IPS-18a (cell line): ENCODE data around the gene FAM120B.

Experiments
- H3K27ac ChIP-seq: one replicate; pipeline ENCODE4 v1.5.1; 2013; ENCODE audit warnings: low read length
- H3K27me3 ChIP-seq: one replicate; pipeline ENCODE4 v1.6.1; 2013; ENCODE audit warnings: mild to moderate bottlenecking, low read length; ENCODE audit not compliant: control insufficient read depth, insufficient read depth
- H3K36me3 ChIP-seq: one replicate; pipeline ENCODE4 v1.6.1; 2013; ENCODE audit warnings: low read depth, low read length; ENCODE audit not compliant: control insufficient read depth
- H3K4me1 ChIP-seq: one replicate; pipeline ENCODE4 v1.6.1; 2013; ENCODE audit warnings: low read depth, low read length; ENCODE audit not compliant: control insufficient read depth
- H3K4me3 ChIP-seq: one replicate; pipeline ENCODE4 v1.5.1; 2013; ENCODE audit warnings: low read length
- H3K9ac ChIP-seq: one replicate; pipeline ENCODE4 v1.6.1; 2013; ENCODE audit warnings: mild to moderate bottlenecking, low read length, moderate library complexity
- H3K9me3 ChIP-seq: one replicate; pipeline ENCODE4 v1.6.1; 2013; ENCODE audit warnings: low read depth, low read length; ENCODE audit not compliant: control insufficient read depth

FAM120B gene

GRCh38 chr6:170453586-170454511 lies 147.3 kb downstream of the FAM120B start:
- no peaks in the 10 kb centered on the region for H3K9me3 ChIP-seq
- H3K4me1 ChIP-seq = no peaks in the 10 kb centered on the region
- no peaks in the 10 kb centered on the region for H3K27me3 ChIP-seq
- H3K4me3 ChIP-seq = no peak overlapping the region
- H3K9ac ChIP-seq = no peak overlapping the region
- H3K27ac ChIP-seq = no peak overlapping the region
- H3K36me3 ChIP-seq = no peaks in the 10 kb centered on the region

- no peaks in the 10 kb centered on the region for H3K27me3 ChIP-seq
Measured at GRCh38 chr6:170454512-170455285, 148.1 kb downstream of the FAM120B start.

GRCh38 chr6:170455335-170455979 lies 148.9 kb downstream of the FAM120B start:
- Histone ChIP-seq H3K4me3 (no peak overlapping the region), H3K27me3 (no peaks in the 10 kb centered on the region), H3K4me1 (no peaks in the 10 kb centered on the region), H3K27ac (no peak overlapping the region), H3K9ac (no peak overlapping the region), H3K9me3 (no peaks in the 10 kb centered on the region), H3K36me3 (no peaks in the 10 kb centered on the region)

More at GRCh38 chr6:170454512-170455285, 148.1 kb downstream of the FAM120B start:
- Histone ChIP-seq H3K4me1 (no peaks in the 10 kb centered on the region), H3K4me3 (no peak overlapping the region), H3K36me3 (no peaks in the 10 kb centered on the region), H3K9ac (no peak overlapping the region), H3K27ac (no peak overlapping the region), H3K9me3 (no peaks in the 10 kb centered on the region)

GRCh38 chr6:170456334-170456733 lies 149.8 kb downstream of the FAM120B start:
- Histone ChIP-seq H3K9me3 (no peaks in the 10 kb centered on the region), H3K36me3 (no peaks in the 10 kb centered on the region), H3K9ac (no peak overlapping the region), H3K4me3 (no peak overlapping the region), H3K27me3 (no peaks in the 10 kb centered on the region), H3K27ac (no peak overlapping the region), H3K4me1 (no peaks in the 10 kb centered on the region)
